Activated CD8-positive, alpha-beta memory T cell treated with anti-CD3 and anti-CD28 coated beads, Interleukin-2, amount 50 U/mL, for 1 hour (primary cell): Measurements from ENCODE around the gene ZFYVE28.

Experiments used
- DNase-seq: peaks from one replicate; pipeline ENCODE4 v3.0.0-alpha.2; 2020; ENCODE audit errors: extremely low read depth

ZFYVE28 gene

GRCh38 chr4:2411786-2412510 lies 6.5 kb downstream of the ZFYVE28 start:
- no peak for DNase-seq

GRCh38 chr4:2409381-2409783 lies 9.1 kb downstream of the ZFYVE28 start:
- DNase-seq, result no peak

- DNase-seq, result no peak
Observed at GRCh38 chr4:2408976-2409375, 9.5 kb downstream of the ZFYVE28 start.

- DNase-seq, result no peak
Observed at GRCh38 chr4:2408401-2408958, 10.0 kb downstream of the ZFYVE28 start.

- DNase-seq, result no peak
Observed at GRCh38 chr4:2407991-2408342, 10.5 kb downstream of the ZFYVE28 start.

GRCh38 chr4:2406920-2407319 lies 11.5 kb downstream of the ZFYVE28 start:
- DNase-seq, result no peak

- no peak for DNase-seq
Observed at GRCh38 chr4:2406406-2406805, 12.0 kb downstream of the ZFYVE28 start.

GRCh38 chr4:2402941-2403340 lies 15.5 kb downstream of the ZFYVE28 start:
- DNase-seq, result no peak

GRCh38 chr4:2402048-2402842 lies 16.2 kb downstream of the ZFYVE28 start:
- DNase-seq, result no peak

- no peak for DNase-seq
Observed at GRCh38 chr4:2401610-2401983, 16.8 kb downstream of the ZFYVE28 start.

- DNase-seq, result no peak
Observed at GRCh38 chr4:2400841-2401609, 17.4 kb downstream of the ZFYVE28 start.

- DNase-seq, result no peak
Observed at GRCh38 chr4:2399631-2400190, 18.7 kb downstream of the ZFYVE28 start.

- no peak for DNase-seq
Observed at GRCh38 chr4:2399216-2399615, 19.2 kb downstream of the ZFYVE28 start.

- DNase-seq, result no peak
Observed at GRCh38 chr4:2397596-2398379, 20.7 kb downstream of the ZFYVE28 start.

GRCh38 chr4:2396781-2397368 lies 21.6 kb downstream of the ZFYVE28 start:
- no peak for DNase-seq

- no peak for DNase-seq
Observed at GRCh38 chr4:2395584-2395983, 22.9 kb downstream of the ZFYVE28 start.

- no peak for DNase-seq
Observed at GRCh38 chr4:2395038-2395437, 23.4 kb downstream of the ZFYVE28 start.

GRCh38 chr4:2394528-2394927 lies 23.9 kb downstream of the ZFYVE28 start:
- DNase-seq, result no peak

GRCh38 chr4:2393353-2394270 lies 24.8 kb downstream of the ZFYVE28 start:
- no peak for DNase-seq
